ENCODE measurements around the gene GCNT4. TPM values are rescaled to one million over a fixed set of nuclear protein-coding genes. Genes with fewer than 3 reads are reported as not detected.

Gene GCNT4
- polyA plus RNA-seq, 1 of the 3 experiments (the other 2 are of a cell fraction): 0.02 TPM

DNA sequence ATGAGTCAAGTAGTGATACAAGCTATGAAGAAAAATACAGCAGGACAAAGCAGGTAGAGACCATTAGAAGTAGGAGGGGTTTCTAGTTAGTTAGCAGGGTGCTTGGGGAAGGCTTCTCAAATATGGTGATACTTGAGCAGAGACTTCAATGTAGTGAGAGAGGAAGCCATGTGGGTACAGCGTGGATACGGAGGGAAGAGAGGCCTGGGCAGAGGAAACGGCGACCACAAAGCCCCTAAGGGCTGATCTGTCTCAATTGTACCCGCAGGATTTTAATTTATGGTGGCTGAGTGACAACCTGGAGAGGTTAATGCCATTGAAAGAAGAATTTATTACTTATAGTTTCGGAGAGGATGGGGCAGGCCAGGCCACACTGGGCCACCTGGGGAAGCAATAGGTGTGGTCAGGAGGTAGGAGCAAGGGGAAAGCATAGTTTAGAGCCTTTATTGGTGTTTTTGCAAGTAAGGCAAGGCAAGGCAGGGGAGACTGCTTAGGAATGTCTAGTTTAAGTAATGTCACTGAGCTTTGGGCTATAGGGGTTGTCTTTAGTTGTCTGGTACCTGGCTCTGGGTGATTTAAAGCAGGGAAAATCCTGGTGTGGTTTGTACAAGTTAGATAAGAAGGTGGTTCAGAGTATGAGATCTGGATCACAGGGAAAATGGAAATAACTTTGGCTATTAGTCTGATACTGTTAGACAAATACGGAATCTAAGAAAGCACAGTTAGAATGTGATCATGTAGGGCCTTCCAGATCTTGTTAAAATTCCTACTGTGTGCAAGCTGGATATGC, 42.6 kb downstream of the GCNT4 start:
- Histone ChIP-seq H3K9me2 (no peaks in the 10 kb centered on the region), H4K20me1 (ENCODE audit: insufficient read depth) (no peaks in the 10 kb centered on the region), H3K4me3 (ENCODE audit: low read depth in 2 of 2, low read length in 1 of 2) (no peak overlapping the region), H3K9ac (no peak overlapping the region), H3K27me3 (ENCODE audit: insufficient read depth) (no peaks in the 10 kb centered on the region), H3K4me2 (no peak overlapping the region), H2AFZ (ENCODE audit: low read depth) (no peak overlapping the region), H3F3A (replicated peaks; ENCODE audit: insufficient read depth) (no peaks in the 10 kb centered on the region), H3K79me2 (ENCODE audit: insufficient read depth) (no peaks in the 10 kb centered on the region), H3K27ac (ENCODE audit: low read depth in 2 of 2, low read length in 1 of 2) (no peak overlapping the region), H3K4me1 (ENCODE audit: control insufficient read depth in 1 of 2, insufficient read depth in 2 of 2, low read depth in 1 of 2, low read length in 1 of 2) (no peaks in the 10 kb centered on the region), H3K36me3 (replicated peaks in 1 of 2; ENCODE audit: control insufficient read depth in 1 of 2, insufficient read depth in 2 of 2, low read length in 1 of 2) (no peaks in the 10 kb centered on the region), H3K9me3 (no peaks in the 10 kb centered on the region; the same call in 1 of the 2 replicates)
- TF ChIP-seq TCF12 (IDR thresholded peaks at IDR 0.05) (no peak), SIN3A (IDR thresholded peaks at IDR 0.05; ENCODE audit: borderline replicate concordance, low read depth, low read length) (no peak), RXRA (IDR thresholded peaks at IDR 0.05; ENCODE audit: borderline replicate concordance, low read depth) (no peak), TEAD4 (IDR thresholded peaks at IDR 0.05; ENCODE audit: borderline replicate concordance, insufficient read depth) (no peak), YY1 (IDR thresholded peaks at IDR 0.05; ENCODE audit: low read depth) (no peak), JUND (IDR thresholded peaks at IDR 0.05) (no peak), EP300 (IDR thresholded peaks at IDR 0.05; ENCODE audit: borderline replicate concordance in 1 of 2, low read depth in 1 of 2, low read length in 1 of 2) (no peak), RFX5 (IDR thresholded peaks at IDR 0.05; ENCODE audit: low read length) (no peak), EZH2phosphoT487 (IDR thresholded peaks at IDR 0.05; ENCODE audit: borderline replicate concordance, low read depth) (no peak), ELF1 (IDR thresholded peaks at IDR 0.05) (no peak), CHD2 (IDR thresholded peaks at IDR 0.05; ENCODE audit: low read length, partially characterized antibody) (no peak), RCOR1 (IDR thresholded peaks at IDR 0.05; ENCODE audit: low read length) (no peak), SMC3 (IDR thresholded peaks at IDR 0.05; ENCODE audit: low read depth, low read length) (no peak)
- TF ChIP-seq, protein P1, sequence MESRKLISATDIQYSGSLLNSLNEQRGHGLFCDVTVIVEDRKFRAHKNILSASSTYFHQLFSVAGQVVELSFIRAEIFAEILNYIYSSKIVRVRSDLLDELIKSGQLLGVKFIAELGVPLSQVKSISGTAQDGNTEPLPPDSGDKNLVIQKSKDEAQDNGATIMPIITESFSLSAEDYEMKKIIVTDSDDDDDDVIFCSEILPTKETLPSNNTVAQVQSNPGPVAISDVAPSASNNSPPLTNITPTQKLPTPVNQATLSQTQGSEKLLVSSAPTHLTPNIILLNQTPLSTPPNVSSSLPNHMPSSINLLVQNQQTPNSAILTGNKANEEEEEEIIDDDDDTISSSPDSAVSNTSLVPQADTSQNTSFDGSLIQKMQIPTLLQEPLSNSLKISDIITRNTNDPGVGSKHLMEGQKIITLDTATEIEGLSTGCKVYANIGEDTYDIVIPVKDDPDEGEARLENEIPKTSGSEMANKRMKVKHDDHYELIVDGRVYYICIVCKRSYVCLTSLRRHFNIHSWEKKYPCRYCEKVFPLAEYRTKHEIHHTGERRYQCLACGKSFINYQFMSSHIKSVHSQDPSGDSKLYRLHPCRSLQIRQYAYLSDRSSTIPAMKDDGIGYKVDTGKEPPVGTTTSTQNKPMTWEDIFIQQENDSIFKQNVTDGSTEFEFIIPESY (IDR thresholded peaks at IDR 0.05; ENCODE audit: borderline replicate concordance, low read depth): no peak
- TF ChIP-seq, protein P2, sequence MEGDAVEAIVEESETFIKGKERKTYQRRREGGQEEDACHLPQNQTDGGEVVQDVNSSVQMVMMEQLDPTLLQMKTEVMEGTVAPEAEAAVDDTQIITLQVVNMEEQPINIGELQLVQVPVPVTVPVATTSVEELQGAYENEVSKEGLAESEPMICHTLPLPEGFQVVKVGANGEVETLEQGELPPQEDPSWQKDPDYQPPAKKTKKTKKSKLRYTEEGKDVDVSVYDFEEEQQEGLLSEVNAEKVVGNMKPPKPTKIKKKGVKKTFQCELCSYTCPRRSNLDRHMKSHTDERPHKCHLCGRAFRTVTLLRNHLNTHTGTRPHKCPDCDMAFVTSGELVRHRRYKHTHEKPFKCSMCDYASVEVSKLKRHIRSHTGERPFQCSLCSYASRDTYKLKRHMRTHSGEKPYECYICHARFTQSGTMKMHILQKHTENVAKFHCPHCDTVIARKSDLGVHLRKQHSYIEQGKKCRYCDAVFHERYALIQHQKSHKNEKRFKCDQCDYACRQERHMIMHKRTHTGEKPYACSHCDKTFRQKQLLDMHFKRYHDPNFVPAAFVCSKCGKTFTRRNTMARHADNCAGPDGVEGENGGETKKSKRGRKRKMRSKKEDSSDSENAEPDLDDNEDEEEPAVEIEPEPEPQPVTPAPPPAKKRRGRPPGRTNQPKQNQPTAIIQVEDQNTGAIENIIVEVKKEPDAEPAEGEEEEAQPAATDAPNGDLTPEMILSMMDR (IDR thresholded peaks at IDR 0.05): no peak
- TF ChIP-seq, protein P3, sequence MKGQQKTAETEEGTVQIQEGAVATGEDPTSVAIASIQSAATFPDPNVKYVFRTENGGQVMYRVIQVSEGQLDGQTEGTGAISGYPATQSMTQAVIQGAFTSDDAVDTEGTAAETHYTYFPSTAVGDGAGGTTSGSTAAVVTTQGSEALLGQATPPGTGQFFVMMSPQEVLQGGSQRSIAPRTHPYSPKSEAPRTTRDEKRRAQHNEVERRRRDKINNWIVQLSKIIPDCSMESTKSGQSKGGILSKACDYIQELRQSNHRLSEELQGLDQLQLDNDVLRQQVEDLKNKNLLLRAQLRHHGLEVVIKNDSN (IDR thresholded peaks at IDR 0.05; ENCODE audit: borderline replicate concordance, low read depth): no peak
- TF ChIP-seq, protein P4, sequence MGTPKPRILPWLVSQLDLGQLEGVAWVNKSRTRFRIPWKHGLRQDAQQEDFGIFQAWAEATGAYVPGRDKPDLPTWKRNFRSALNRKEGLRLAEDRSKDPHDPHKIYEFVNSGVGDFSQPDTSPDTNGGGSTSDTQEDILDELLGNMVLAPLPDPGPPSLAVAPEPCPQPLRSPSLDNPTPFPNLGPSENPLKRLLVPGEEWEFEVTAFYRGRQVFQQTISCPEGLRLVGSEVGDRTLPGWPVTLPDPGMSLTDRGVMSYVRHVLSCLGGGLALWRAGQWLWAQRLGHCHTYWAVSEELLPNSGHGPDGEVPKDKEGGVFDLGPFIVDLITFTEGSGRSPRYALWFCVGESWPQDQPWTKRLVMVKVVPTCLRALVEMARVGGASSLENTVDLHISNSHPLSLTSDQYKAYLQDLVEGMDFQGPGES (IDR thresholded peaks at IDR 0.05; ENCODE audit: low read depth, low read length): no peak
- no peak for DNase-seq
- ChIA-PET CTCF (no interaction called here), POLR2A (no interaction called here)
- 38% methylated on average over 7 of the region's 7 CpGs for WGBS (ENCODE audit: low lambda C conversion rate)
